NB4 (cell line): ENCODE results near the gene EFCAB10.

Experiments used
- CTCF ChIP-seq: IDR thresholded peaks from one replicate; pipeline ENCODE4 v1.5.1; 2012; ENCODE audit warnings: low read depth, low read length
- POLR2A ChIP-seq: IDR thresholded peaks from 2 replicates; pipeline ENCODE4 v1.6.1; 2011; ENCODE audit warnings: mild to moderate bottlenecking; ENCODE audit not compliant: insufficient read length; ENCODE audit errors: extremely low read depth

DNA sequence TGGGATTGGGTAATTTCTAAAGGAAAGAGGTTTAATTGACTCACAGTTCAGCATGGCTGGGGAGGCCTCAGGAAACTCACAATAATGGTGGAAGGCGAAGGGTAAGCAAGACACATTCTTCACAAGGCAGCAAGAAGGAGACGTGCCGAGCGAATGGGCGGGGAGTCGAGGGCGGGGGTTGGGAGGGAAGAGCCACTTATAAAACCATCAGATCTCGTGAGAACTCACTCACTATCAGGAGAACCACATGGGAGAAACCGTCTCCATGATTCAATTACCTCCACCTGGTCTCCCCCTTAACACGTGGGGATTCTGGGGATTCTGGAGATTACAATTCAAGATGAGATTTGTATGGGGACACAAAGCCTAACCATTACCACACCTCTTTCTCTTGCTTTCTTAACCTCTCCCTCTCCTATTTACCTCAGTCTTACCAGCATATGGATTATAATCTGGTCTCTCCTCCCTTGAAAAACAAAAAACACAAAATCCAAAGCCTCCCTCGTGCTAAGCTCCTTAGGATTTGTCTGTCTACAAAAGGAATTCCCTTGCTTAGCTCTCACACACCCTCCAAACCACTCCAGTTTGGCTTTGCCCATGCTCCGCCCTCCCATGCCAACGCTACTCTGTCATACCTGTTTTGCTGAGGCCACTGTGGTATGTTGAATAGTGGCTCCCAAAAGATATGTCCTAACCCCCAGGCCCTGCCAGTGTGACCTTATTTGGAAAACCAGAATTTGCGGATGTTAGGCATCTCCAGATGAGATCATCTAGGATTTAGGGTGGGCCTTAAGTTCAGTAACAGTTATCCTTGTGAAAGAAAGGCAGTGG lies 19.6 kb upstream of the EFCAB10 start:
- no peak for TF ChIP-seq CTCF
- TF ChIP-seq POLR2A = no peak
